GM12892 (cell line): ENCODE measurements around the gene OSBP2.

Source experiments
- DNase-seq: peaks from one replicate; pipeline ENCODE4 v3.0.0; 2011; ENCODE audit not compliant: insufficient read length
- FAIRE-seq: peaks from 2 replicates; lab custom pipeline; 2011; peaks lifted over from hg19 to GRCh38; lab: Jason Lieb, UNC
- POLR2A ChIP-seq: IDR thresholded peaks from 2 replicates; pipeline ENCODE4 v1.6.1; 2011; ENCODE audit warnings: low read depth, low read length, control low read depth
- POLR2AphosphoS5 ChIP-seq: IDR thresholded peaks from 2 replicates; pipeline ENCODE4 v1.6.1; 2011; ENCODE audit warnings: low read depth, low read length, control low read depth
- TAF1 ChIP-seq: IDR thresholded peaks from 2 replicates; pipeline ENCODE4 v1.6.1; 2011; ENCODE audit warnings: low read depth, mild to moderate bottlenecking, control low read depth, low read length, borderline replicate concordance

Gene OSBP2

DNA sequence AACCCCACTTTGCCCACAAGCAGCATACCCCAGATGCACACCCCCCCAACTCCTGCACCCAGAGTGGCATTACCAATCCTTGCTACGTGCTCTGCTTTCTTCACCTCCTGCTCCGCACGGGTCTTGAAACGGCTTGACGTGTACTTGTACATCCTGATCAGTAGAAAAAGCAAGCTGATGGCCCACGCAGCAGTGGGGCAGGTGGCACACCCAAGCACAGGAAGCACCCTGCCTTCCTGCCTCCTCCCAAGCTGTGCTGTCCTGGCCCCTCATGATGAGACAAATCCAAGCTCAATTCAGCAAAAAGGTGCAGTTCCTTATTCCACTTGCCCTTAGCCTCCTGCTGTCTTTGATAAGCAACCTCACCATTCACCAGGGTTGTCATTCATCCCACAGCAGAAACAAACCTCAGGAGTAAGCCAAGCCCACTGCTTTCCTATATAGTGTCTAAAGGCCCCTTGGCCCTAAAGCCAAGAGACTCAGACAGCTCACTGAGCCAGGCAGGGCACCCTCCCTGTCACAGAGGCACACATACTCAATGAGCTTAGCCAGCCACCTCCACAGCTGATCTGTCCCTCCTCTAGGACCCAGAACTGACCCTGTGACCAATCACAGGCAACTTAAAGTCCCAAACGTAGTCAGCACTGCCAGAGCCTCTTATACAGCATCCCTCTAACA, 246.2 kb downstream of the OSBP2 start:
- TF ChIP-seq POLR2AphosphoS5 (no peak), TAF1 (no peak)
- DNase-seq (no peak), FAIRE-seq (no peak)

DNA sequence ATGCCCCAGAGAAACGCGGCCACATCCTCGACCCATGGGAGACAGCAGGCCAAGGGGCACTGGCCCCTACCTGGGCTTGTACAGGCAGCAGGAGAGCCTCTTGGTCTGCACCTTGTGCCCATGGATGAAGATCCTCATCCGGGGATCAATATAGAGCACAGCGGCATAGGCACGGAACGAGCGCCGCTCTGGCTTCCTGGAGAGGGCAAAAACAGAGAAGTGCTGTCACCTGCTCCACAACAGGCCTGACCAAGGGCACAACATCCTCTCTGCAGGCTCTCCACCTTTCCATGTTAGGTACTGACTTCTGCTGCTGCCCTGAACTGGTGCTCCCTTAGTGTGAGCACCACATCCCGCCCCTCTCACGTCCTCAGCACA, 246.7 kb downstream of the OSBP2 start:
- DNase-seq (no peak), FAIRE-seq (no peak)
- TF ChIP-seq POLR2A (no peak), TAF1 (no peak), POLR2AphosphoS5 (no peak)

DNA sequence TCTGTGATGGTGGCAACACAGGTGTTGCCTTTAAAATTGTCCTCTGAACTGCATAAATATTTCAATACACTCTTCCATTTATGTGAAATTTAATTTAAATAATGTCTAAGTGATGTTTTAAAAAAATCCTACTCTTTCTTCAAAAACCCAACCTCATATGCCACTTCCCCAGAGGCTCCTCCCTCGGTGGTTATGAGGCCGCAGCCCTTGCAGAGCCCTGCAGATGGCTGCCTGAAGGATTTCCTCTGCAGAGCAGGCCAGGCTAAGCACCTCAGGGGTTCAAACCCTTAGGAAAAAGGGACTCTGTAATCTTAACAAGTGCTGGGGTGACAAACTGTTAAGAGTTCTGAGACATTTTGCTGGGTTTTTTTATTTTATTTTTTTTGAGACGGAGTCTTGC, 248.7 kb downstream of the OSBP2 start:
- FAIRE-seq (no peak), DNase-seq (no peak)
- TF ChIP-seq TAF1 = no peak
- TF ChIP-seq POLR2A = no peak
- TF ChIP-seq POLR2AphosphoS5 = no peak

DNA sequence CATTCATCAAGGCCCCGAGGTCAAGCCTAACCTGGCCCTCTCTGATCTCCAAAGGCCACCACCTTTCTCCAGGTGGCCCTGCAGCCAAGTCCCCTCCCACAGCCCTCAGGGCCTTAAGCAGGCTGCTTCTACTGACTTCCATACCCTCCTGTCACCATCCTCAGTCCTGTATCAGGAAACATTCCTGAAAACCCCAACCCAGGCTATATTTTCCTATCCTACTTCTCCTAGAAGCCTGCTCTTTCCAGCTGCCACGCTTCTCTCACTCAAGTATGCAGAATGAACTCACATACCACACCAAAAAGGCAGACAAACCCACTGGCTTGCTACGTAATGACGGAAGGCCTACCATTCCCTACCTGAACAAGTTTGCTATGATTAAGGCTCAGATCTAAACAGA, 250.3 kb downstream of the OSBP2 start:
- FAIRE-seq (no peak), DNase-seq (no peak)
- TF ChIP-seq POLR2AphosphoS5 = no peak
- no peak for TF ChIP-seq TAF1
- TF ChIP-seq POLR2A = no peak

DNA sequence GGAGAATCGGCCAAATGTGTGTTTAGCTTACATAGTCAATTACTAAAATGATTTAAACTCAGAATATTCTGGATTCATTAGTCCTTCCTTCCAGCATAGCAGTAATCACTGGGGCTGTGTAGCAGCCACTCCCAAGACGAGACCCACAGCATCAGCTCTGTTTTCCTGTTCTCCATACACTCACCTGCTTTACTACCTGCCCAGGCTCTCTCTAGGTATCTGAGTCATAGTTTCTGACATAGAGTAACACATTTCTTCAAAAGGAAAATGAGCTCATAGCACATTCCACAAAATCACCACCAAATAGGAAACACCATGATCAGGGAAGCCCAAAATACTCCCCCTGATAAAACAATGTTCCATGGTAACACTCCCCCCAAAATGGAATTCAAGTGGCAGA, 251.0 kb downstream of the OSBP2 start:
- DNase-seq (no peak), FAIRE-seq (no peak)
- no peak for TF ChIP-seq POLR2AphosphoS5
- no peak for TF ChIP-seq POLR2A
- TF ChIP-seq TAF1 = no peak

DNA sequence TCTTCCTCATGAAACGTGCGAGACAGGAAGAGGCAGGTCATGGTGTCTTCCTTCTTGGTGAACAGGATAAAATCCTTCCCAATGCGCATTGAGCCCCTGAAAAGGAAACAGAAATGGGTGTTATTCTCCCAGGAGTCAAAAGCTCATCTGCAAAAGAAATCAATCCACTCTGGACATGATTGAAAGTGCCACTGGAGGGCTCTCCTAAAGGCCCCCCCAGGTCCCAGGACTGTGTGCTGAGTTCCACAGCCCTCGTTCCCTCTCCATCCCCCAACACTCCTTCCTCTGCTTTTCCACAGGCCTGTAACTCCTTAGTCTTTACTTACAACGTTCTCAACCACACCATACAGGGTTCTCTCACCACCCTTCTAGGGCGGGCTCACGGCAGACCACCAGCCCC, 251.7 kb downstream of the OSBP2 start:
- no peak for TF ChIP-seq POLR2AphosphoS5
- no peak for TF ChIP-seq TAF1
- no peak for TF ChIP-seq POLR2A
- FAIRE-seq = no peak
- DNase-seq = no peak

DNA sequence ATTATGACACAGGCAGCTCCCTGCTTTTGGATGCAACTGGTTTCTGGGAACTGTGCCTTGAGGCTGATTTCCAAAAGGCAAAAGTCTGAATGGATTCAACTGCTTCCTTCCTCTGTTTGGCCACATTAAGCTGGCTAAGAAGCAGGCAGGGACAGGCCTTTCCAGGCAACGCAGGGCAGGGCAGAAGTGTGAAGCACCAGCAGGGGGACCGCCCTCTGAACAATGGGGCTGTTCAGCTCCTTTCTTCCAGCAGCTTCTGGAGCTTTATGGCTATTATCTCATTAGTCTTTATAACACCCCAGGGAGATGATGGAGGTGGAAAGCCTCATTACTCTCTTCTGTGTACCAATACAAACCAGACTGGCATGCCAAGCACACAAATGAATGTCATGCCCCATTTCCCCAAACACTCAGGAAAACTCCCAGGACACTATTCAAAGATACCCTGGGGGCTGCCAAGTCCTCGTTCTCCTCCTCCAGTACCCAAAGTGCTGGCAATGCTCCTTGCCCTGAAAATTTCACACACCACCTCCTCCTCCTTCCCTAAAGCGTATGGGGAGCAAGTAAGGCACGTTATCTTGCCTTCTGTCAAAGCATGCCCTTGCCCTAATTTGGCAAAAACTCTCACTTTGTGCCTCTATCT, 252.6 kb downstream of the OSBP2 start:
- FAIRE-seq (no peak), DNase-seq (no peak)
- TF ChIP-seq POLR2A = no peak

DNA sequence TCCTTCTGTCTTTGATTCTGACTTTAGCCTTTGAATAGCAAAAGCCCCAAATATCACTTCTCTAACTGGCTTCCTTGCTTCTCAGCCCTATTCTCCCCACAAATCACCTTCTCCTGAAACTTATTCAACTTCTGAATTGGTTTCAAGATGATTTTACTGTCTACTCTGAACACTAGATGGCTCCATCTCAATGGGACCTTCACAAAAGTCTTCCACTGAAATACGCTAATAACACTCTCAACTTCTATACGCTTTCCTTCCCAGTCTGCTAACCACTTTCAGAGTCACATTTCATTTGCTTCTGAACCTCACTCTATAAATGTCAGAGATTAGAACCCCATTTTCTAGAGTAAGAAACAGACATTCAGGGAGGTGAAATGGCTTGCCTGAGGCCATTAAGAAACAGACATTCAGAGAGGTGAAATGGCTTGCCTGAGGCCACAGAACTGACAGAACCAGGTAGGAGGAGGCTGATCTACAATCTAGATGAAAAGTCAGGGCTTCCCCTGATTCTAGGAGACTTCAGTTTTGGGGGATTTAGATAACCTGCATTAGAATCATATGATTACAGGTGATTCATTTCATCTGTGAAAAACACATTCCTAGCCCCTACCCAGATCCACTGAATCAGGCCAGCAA, 253.3 kb downstream of the OSBP2 start:
- FAIRE-seq (no peak), DNase-seq (no peak)
- no peak for TF ChIP-seq TAF1
- no peak for TF ChIP-seq POLR2AphosphoS5
- no peak for TF ChIP-seq POLR2A

DNA sequence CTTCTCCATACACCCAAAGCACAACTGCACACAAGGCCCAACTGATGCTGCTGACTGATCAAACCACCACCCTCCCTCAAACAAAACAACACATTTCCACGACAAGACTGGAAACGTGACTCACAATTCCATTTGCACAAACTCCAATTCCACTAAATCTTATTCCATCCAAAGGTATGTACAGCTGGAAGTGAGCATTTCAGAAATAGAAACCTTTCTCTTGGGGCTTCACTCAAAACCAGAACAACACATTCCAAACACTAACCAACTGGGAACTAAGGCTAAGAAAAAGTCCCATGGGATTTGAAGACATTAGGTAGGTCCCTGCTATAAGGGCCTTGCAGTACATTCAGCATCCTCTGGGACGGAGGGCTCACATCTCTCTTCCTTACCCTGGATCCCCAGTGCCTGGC, 254.3 kb downstream of the OSBP2 start:
- DNase-seq = no peak
- no peak for TF ChIP-seq POLR2AphosphoS5
- no peak for TF ChIP-seq POLR2A
- TF ChIP-seq TAF1 = no peak
- no peak for FAIRE-seq

DNA sequence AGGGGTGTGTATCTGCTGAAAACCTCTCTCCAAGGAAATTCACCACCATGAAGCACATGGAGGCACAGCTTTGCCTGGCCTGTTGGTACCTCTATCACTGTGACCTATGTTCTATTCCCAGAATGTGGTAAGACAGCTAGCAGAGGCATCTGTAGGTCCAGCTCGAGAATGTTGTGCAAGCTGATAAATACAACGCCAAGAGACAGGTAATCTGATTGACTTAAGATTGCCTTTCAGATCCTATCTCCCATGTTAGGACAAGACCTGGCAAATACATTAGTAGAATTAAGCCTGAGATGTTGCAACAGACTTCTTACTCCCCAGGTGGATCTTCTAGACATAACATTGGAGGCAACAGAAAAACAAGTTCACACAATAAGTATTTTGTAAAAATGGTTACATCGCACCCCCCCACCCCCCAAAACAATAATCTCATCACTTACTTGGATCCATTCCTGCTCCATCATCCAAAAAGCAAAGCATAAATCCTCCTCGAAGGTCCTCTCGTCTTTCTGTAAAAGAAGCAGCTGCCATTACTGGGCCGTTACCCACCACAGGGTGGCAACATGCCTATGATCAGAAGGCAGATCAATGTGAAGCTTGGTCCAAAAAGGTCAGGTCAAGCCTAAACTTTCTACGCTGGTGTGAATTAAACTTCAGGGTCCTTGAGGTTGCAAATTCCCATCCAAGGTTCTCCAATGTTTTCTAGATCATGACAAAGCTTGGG, 255.4 kb downstream of the OSBP2 start:
- FAIRE-seq = no peak
- no peak for DNase-seq
- TF ChIP-seq POLR2A = no peak
- no peak for TF ChIP-seq TAF1
- no peak for TF ChIP-seq POLR2AphosphoS5

DNA sequence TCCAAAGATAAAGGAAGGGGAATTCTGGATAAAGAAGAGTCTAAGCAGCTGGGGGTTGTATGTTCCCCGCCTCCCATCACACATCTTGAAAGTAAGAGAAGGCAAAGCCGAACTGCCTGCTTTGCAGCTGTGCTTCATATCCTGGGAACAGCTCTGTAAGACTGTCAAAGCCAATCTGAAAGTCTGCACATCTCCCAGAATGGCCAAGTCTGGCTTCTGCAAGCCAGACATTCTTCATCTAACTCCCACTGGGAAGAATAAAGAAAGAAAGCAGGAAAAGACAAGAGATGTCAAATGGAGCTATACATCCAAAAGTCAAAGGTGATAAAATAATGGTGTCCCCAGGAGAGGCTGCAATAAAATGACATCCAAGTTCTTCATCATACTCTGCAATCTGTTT, 258.5 kb downstream of the OSBP2 start:
- FAIRE-seq = no peak
- no peak for DNase-seq
- TF ChIP-seq TAF1 (no peak), POLR2A (no peak), POLR2AphosphoS5 (no peak)

DNA sequence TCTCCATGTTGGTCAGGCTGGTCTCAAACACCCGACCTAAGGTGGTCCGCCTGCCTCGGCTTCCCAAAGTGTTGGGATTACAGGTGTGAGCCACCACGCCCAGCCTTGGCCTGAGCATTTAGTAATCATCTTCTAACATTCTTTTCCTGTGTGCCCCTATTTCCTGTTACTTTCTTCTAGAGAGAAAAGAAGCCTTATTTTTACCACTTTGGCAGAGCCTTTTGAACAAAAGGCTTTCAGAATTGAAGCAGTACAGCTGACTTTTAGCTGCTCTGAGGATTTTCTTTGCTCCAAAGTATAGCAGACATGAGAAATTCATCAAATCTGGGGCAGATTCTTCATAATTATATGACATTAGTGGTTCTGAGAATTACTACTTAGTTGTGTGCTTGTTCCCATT, 260.5 kb downstream of the OSBP2 start:
- TF ChIP-seq POLR2AphosphoS5 (no peak), TAF1 (no peak), POLR2A (no peak)
- DNase-seq (no peak), FAIRE-seq (no peak)
